GM12878 (cell line): Measurements from ENCODE around the gene ZBTB44.

ENCODE experiments used
- CBX3 ChIP-seq: fragments of 200-600 bp; sonication (generic); IDR thresholded peaks from 2 replicates; pipeline ENCODE4 v1.6.1; 2016; ENCODE audit warnings: low read depth, borderline replicate concordance
- EP300 ChIP-seq, 2 experiments: fragments of 150-350 bp in 1 of 2; IDR thresholded peaks; 2 replicates each; pipeline ENCODE4 v1.6.1; 2011 to 2012; ENCODE audit warnings: low read depth in 2 of 2, low read length in 2 of 2, borderline replicate concordance in 1 of 2, improper control_type of control experiment in 1 of 2, inconsistent platforms in 1 of 2; ENCODE audit not compliant: control insufficient read depth in 1 of 2
- EZH2 ChIP-seq: IDR thresholded peaks from 2 replicates; pipeline ENCODE4 v1.6.1; 2012; ENCODE audit warnings: low read depth, mild to moderate bottlenecking, control low read depth, inconsistent platforms, low read length, borderline replicate concordance; ENCODE audit not compliant: control insufficient read depth
- NKRF ChIP-seq: fragments of 450-650 bp; conservative IDR thresholded peaks from 2 replicates; pipeline ENCODE4 v1.6.1; 2017; ENCODE audit warnings: mild to moderate bottlenecking, moderate library complexity
- POLR2A ChIP-seq: IDR thresholded peaks from 2 replicates; pipeline ENCODE4 v1.6.1; 2011; ENCODE audit warnings: low read depth, mild to moderate bottlenecking, low read length
- TF ChIP-seq, protein P1 (sequence below): fragments of 450-650 bp; IDR thresholded peaks from 2 replicates; pipeline ENCODE4 v1.6.1; 2016; ENCODE audit warnings: mild to moderate bottlenecking, moderate library complexity, borderline replicate concordance
- TF ChIP-seq, protein P2 (sequence below), 3 experiments: IDR thresholded peaks in 2 of 3; conservative IDR thresholded peaks in 1 of 3; 2 replicates each; pipeline ENCODE4 v1.5.1; 2011; ENCODE audit warnings: low read depth in 3 of 3, low read length in 3 of 3, mild to moderate bottlenecking in 3 of 3, control low read depth in 2 of 3, moderate library complexity in 2 of 3, inconsistent platforms in 1 of 3, mixed read lengths in 1 of 3; ENCODE audit not compliant: control insufficient read depth in 2 of 3, insufficient read depth in 1 of 3; ENCODE audit errors: extremely low read depth in 1 of 3
- TF ChIP-seq, protein P3 (sequence below): IDR thresholded peaks from 2 replicates; pipeline ENCODE4 v1.6.1; 2011; ENCODE audit warnings: low read depth, mild to moderate bottlenecking, low read length, moderate library complexity, borderline replicate concordance; ENCODE audit errors: extremely low read depth

- no peak for TF ChIP-seq EZH2
- TF ChIP-seq NKRF, result no peak
- TF ChIP-seq, protein P1, sequence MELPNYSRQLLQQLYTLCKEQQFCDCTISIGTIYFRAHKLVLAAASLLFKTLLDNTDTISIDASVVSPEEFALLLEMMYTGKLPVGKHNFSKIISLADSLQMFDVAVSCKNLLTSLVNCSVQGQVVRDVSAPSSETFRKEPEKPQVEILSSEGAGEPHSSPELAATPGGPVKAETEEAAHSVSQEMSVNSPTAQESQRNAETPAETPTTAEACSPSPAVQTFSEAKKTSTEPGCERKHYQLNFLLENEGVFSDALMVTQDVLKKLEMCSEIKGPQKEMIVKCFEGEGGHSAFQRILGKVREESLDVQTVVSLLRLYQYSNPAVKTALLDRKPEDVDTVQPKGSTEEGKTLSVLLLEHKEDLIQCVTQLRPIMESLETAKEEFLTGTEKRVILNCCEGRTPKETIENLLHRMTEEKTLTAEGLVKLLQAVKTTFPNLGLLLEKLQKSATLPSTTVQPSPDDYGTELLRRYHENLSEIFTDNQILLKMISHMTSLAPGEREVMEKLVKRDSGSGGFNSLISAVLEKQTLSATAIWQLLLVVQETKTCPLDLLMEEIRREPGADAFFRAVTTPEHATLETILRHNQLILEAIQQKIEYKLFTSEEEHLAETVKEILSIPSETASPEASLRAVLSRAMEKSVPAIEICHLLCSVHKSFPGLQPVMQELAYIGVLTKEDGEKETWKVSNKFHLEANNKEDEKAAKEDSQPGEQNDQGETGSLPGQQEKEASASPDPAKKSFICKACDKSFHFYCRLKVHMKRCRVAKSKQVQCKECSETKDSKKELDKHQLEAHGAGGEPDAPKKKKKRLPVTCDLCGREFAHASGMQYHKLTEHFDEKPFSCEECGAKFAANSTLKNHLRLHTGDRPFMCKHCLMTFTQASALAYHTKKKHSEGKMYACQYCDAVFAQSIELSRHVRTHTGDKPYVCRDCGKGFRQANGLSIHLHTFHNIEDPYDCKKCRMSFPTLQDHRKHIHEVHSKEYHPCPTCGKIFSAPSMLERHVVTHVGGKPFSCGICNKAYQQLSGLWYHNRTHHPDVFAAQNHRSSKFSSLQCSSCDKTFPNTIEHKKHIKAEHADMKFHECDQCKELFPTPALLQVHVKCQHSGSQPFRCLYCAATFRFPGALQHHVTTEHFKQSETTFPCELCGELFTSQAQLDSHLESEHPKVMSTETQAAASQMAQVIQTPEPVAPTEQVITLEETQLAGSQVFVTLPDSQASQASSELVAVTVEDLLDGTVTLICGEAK, result no peak
- TF ChIP-seq, protein P2, sequence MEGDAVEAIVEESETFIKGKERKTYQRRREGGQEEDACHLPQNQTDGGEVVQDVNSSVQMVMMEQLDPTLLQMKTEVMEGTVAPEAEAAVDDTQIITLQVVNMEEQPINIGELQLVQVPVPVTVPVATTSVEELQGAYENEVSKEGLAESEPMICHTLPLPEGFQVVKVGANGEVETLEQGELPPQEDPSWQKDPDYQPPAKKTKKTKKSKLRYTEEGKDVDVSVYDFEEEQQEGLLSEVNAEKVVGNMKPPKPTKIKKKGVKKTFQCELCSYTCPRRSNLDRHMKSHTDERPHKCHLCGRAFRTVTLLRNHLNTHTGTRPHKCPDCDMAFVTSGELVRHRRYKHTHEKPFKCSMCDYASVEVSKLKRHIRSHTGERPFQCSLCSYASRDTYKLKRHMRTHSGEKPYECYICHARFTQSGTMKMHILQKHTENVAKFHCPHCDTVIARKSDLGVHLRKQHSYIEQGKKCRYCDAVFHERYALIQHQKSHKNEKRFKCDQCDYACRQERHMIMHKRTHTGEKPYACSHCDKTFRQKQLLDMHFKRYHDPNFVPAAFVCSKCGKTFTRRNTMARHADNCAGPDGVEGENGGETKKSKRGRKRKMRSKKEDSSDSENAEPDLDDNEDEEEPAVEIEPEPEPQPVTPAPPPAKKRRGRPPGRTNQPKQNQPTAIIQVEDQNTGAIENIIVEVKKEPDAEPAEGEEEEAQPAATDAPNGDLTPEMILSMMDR (IDR thresholded peaks at IDR 0.05 in 2 of 3, conservative IDR thresholded peaks at IDR 0.05 in 1 of 3; ENCODE audit: control insufficient read depth in 2 of 3, extremely low read depth in 1 of 3, insufficient read depth in 1 of 3, low read depth in 3 of 3, low read length in 3 of 3), result no peak
- TF ChIP-seq EP300 (IDR thresholded peaks at IDR 0.05; ENCODE audit: borderline replicate concordance in 1 of 2, control insufficient read depth in 1 of 2, low read depth in 2 of 2, low read length in 2 of 2), result no peak
- TF ChIP-seq, protein P3, sequence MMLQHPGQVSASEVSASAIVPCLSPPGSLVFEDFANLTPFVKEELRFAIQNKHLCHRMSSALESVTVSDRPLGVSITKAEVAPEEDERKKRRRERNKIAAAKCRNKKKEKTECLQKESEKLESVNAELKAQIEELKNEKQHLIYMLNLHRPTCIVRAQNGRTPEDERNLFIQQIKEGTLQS, result no peak
- no peak for TF ChIP-seq CBX3
- no peak for TF ChIP-seq POLR2A
Observed at GRCh38 chr11:130209954-130210854, 104.5 kb downstream of the ZBTB44 start.
